Stimulated activated CD8-positive, alpha-beta memory T cell treated with anti-CD3 and anti-CD28 coated beads, Interleukin-12 subunit alpha, Interleukin-12 subunit beta, amount 100 ng/mL, for 1 hour (primary cell): ENCODE data around the gene UBAC2.

Source experiments
- DNase-seq: peaks from one replicate; pipeline ENCODE4 v3.0.0-alpha.2; 2020; ENCODE audit warnings: low read depth

Gene UBAC2

GRCh38 chr13:99296398-99296797, 95.7 kb downstream of the UBAC2 start:
- DNase-seq: no peak

DNA sequence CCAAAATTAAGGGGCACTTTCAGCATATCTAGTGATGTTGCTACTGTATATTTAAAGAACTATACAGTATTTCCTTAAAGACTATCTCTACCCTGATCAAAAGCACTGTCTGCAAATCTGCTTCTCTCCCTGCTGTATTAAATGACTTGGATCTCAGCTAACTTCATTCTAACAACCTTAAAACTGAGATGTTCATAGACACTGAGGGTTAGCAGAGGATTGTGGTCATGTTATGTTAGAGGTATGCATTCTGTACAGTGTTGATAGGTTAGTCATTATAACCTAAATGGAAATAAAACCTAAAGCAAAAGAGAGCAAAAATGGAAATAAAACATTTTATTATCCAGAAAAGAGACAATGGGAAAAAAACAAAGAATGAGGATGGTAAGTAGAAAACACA, 96.7 kb downstream of the UBAC2 start:
- no peak for DNase-seq

DNA sequence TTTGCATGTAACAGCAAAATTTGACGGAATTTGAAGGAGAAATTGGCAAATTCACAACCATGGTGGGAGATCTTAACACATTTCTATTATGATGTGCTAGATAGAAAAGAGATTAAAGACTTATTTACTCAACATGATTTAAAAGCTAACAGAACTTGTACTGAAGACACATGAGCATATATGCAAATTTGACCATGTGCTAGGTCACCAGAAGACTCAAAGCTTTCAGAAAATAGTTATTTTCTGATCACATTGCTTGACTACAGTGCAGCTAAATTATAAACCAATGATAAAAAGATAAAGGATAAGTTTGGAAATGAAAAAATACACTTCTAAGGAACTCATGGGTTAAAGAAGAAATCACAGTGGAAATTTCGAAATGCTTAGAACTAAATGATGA, 97.4 kb downstream of the UBAC2 start:
- DNase-seq: no peak

- no peak for DNase-seq
Observed at GRCh38 chr13:99299256-99299919, 98.7 kb downstream of the UBAC2 start.

GRCh38 chr13:99299920-99300341, 99.3 kb downstream of the UBAC2 start:
- no peak for DNase-seq

- no peak for DNase-seq
Observed at GRCh38 chr13:99301056-99301838, 100.6 kb downstream of the UBAC2 start.

- no peak for DNase-seq
Observed at GRCh38 chr13:99301913-99302636, 101.4 kb downstream of the UBAC2 start.

DNA sequence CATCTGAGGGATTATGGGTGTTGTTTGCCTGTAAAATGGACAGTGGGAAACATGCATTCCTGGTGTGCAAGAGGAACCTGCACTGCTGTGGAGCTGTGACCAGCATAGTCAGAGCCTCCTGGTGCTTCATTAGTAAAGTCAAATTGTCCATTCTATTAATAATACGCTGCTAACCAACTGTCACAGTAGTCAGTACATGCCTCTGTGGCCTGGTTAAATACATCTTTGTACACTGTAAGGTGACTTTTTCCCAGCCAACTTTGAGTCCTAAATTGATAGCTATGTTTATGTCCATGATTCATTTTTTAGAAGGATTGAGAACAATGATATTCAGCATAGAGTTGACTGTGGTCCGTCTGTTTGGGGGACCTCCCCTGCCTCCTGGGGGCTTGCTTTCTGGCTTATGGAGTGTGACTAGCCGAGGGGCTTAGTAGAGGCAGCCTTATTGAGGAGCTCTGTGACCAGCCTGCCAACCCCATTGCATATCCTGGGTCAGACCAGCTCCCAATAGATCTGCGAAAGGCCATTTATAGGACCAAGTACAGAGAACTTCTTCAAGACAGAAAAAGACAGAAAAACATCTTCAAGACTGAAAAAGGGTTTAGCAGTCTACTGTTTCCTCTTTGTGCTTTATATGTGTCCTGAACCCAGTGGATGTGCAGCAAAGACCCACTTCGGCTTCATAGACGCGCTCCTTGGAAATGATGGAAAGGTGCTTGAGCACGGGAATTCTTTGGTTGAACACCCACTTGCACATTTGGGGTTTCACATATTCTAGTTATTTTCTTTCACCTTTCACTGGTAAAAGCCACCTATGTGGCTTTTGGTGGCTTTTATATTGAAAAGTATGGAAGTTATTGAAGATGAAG, 102.2 kb downstream of the UBAC2 start:
- DNase-seq: no peak

- no peak for DNase-seq
Observed at GRCh38 chr13:99303863-99304521, 103.3 kb downstream of the UBAC2 start.

GRCh38 chr13:99304541-99304940, 103.9 kb downstream of the UBAC2 start:
- no peak for DNase-seq

DNA sequence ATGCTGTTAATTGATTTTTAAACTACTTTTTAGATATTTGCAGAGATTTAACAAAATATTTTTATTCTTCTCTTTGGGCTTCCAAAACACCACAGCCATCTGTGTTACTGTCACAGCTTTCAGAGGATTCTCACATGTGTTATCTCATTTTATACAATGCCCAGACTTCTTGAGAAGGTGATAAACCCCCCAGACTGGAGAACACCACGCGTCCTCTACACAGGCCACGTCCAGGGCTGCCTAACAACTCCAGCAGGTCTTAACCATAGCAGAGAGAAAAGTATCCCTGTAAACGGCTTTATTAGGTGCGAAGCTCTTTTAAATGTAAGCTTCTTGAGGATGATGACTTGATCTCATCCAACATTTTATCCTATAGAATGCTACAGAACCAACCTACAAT, 104.5 kb downstream of the UBAC2 start:
- no peak for DNase-seq

DNA sequence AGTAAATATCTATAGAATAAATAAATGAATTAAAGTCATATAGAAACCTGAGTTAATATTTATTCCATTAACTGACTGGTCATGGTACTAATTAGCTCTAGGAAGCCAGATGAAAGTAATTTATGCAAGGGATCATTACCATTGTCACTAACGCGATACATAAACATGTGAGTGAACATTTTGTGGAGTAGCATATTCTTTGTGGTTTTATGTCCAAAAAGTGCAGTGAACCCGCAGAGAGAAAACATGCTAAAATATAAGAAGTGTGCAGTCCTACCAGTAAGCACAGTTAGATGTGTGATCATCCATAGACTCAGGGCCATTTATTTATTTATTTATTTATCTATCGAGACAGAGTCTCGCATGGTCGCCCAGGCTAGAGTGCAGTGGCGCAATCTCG, 104.9 kb downstream of the UBAC2 start:
- no peak for DNase-seq

DNA sequence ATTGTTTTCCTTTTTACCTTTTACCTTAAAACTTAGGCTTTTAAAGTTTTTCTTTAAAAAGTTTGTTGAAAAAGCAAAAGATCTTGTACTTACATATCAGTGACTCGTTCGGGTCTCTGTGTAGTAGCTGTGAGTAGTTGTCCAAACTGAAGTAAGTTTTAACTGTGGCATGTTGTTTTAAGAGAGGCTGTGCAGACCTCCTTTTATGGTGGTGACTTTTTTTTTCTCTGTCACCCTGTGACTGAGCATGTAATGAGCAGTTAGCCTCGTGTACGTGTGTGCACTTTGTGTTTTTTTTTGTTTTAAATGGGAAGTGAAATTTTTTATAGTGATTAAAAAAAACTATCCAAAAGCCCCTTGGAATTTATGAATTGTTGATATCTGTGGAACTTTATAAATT, 106.6 kb downstream of the UBAC2 start, which contains the start of gene GPR183:
Gene GPR183 (minus strand): TSS at position 153 of the 400 bp plus-strand sequence. CDS start 11,254 bp downstream, outside the sequence.
- no peak for DNase-seq

DNA sequence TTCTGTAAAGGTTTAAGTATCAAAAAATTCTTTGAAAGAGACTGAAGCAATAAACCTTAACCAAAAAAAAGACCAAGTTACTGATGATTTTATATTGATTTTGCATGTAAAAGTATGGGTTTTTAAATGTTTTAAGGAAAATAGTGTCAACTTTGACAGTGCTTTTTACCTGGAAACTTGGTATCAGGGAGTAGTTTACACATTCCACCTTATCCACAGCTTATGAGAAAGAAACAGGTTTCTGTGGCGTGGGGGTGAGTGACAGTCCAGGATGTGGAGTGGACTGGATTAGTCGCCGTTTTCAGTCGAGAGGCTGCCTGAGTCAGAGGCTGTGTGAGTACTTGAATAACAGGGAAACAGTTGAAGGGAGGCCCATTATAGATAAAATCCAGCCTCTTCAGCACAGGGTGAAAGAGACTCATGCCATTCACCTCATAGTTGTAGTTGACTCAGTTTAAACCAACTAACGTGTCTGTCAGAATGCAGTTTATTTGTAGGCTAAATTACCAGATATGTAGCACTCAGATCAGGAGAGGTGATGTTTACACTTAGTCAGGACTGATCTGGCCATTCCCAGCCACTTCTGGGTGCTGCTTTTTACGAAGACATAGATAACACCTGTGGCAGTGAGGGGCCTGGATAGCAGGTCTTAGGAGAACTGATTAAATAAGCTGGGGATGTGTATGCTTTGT, 107.1 kb downstream of the UBAC2 start:
- no peak for DNase-seq

GRCh38 chr13:99308471-99309087, 107.9 kb downstream of the UBAC2 start:
- DNase-seq: no peak

DNA sequence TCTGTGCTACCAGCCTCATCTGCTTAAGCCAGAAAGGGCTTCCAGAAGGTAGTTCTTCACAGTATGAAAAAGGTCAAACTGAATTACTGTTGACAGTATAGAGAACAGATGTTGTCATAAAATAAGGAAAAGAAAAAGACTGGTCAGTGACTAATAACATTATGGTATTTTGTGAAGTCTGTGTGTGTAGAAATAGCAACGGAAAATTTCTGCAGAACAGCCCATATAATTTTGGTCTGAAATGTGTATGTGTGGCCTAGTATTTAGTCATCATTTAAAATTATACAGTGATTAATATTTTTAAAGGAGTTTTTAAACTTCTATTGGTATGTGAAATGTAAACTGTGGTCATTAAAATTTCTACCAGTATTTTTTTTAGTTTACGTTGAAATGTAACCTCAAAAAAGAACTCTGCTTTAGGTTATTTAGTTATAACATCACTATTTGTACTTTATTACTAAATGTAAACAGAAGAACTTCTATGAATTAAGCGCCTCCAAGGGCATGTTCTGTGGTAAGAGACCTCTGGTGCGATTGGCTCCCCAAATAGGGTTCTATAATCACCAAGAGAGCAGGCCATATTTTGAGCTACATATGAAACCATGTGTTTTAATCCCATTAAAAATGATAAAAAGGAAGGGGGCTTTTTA, 109.9 kb downstream of the UBAC2 start:
- DNase-seq: no peak

DNA sequence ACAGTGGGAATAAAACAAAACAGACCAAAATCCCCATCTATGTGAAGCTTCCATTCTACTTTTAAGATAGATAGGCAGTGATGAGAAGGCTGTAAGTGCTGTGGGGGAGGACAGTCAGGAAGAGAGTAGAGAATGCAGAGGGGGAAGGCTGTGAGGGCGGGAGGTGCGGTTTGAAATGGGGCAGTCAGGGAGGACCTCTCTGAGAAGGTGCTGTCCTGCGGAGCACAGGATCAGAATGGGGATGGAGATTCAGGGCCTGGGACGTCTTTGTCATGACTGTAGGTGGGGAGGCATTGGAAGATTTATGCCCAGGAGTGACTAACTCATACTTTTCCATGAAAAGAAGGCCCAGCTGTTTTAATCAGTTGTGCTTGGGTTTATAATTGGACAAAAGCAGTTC, 110.5 kb downstream of the UBAC2 start:
- no peak for DNase-seq

GRCh38 chr13:99311748-99312492, 111.3 kb downstream of the UBAC2 start:
- DNase-seq: no peak

GRCh38 chr13:99312493-99312883, 111.8 kb downstream of the UBAC2 start:
- no peak for DNase-seq
